Progenitor cell of endocrine pancreas (in vitro differentiated cells): Measurements from ENCODE around the gene DAAM2. TPM values are rescaled to one million over a fixed set of nuclear protein-coding genes. Genes with fewer than 3 reads are reported as not detected.

ENCODE experiments used
- DNase-seq: peaks from one replicate; pipeline ENCODE4 v3.0.0; 2021; ENCODE audit warnings: low spot score; ENCODE audit not compliant: unreplicated experiment
- H3K27ac Mint-ChIP-seq: 2 replicates; pipeline ENCODE4 v1.8.0; 2021; ENCODE audit warnings: mild to moderate bottlenecking, moderate library complexity, mixed read lengths
- H3K27me3 Mint-ChIP-seq: 2 replicates; pipeline ENCODE4 v1.8.0; 2021; ENCODE audit warnings: mixed read lengths
- H3K36me3 Mint-ChIP-seq: 2 replicates; pipeline ENCODE4 v1.8.0; 2022; ENCODE audit warnings: mixed read lengths; ENCODE audit not compliant: insufficient read depth
- H3K4me1 Mint-ChIP-seq: 2 replicates; pipeline ENCODE4 v1.8.0; 2021; ENCODE audit warnings: low read depth, mixed read lengths
- H3K4me3 Mint-ChIP-seq: 2 replicates; pipeline ENCODE4 v1.8.0; 2021; ENCODE audit warnings: low read depth, mild to moderate bottlenecking, moderate library complexity, mixed read lengths
- H3K9me3 Mint-ChIP-seq: 2 replicates; pipeline ENCODE4 v1.8.0; 2021; ENCODE audit warnings: low read depth, mixed read lengths
- CTCF ChIP-seq: fragments of 200-600 bp; sonication (generic); IDR thresholded peaks from one replicate; pipeline ENCODE4 v1.5.0; 2021; ENCODE audit warnings: antibody characterized with exemption, mild to moderate bottlenecking; ENCODE audit not compliant: unreplicated experiment
- total RNA-seq: library from RNA; stranded (reverse); gene quantifications from 2 replicates; pipeline ENCODE4 v1.2.1, GENCODE V29; 2021

Gene DAAM2
- total RNA-seq, 1 donor from 2014 or later, result 6.3 TPM

- TF ChIP-seq CTCF, result no peak
- no peaks in the 10 kb centered on the region for H3K27me3 Mint-ChIP-seq
- H3K4me1 Mint-ChIP-seq, result no peaks in the 10 kb centered on the region
- H3K4me3 Mint-ChIP-seq, result no peak overlapping the region
- H3K9me3 Mint-ChIP-seq, result no peaks in the 10 kb centered on the region
- H3K27ac Mint-ChIP-seq, result no peak overlapping the region
- H3K36me3 Mint-ChIP-seq, result no peaks in the 10 kb centered on the region
- no peak for DNase-seq
These were observed 52.7 kb downstream of the DAAM2 start for GRCh38 chr6:39844866-39845265.

GRCh38 chr6:39847221-39847620 is 55.0 kb downstream of the DAAM2 start:
- H3K4me1 Mint-ChIP-seq, result no peaks in the 10 kb centered on the region
- TF ChIP-seq CTCF, result no peak
- no peaks in the 10 kb centered on the region for H3K9me3 Mint-ChIP-seq
- H3K27ac Mint-ChIP-seq, result no peak overlapping the region
- no peak overlapping the region for H3K4me3 Mint-ChIP-seq
- H3K36me3 Mint-ChIP-seq, result no peaks in the 10 kb centered on the region
- no peak for DNase-seq
- H3K27me3 Mint-ChIP-seq, result peaks cover 3% of the 10 kb centered on the region

- Mint-ChIP-seq H3K4me3 (no peak overlapping the region), H3K4me1 (no peaks in the 10 kb centered on the region), H3K36me3 (no peaks in the 10 kb centered on the region), H3K9me3 (no peaks in the 10 kb centered on the region), H3K27ac (no peak overlapping the region), H3K27me3 (peaks cover 3% of the 10 kb centered on the region)
- no peak for DNase-seq
- no peak for TF ChIP-seq CTCF
These were observed 56.0 kb downstream of the DAAM2 start for GRCh38 chr6:39848171-39848570.

- H3K4me3 Mint-ChIP-seq, result no peak overlapping the region
- no peaks in the 10 kb centered on the region for H3K9me3 Mint-ChIP-seq
- H3K27me3 Mint-ChIP-seq, result peaks cover 3% of the 10 kb centered on the region
- no peak for DNase-seq
- H3K36me3 Mint-ChIP-seq, result no peaks in the 10 kb centered on the region
- no peaks in the 10 kb centered on the region for H3K4me1 Mint-ChIP-seq
- no peak overlapping the region for H3K27ac Mint-ChIP-seq
- TF ChIP-seq CTCF, result no peak
These were observed 57.1 kb downstream of the DAAM2 start for GRCh38 chr6:39849228-39849627.

- no peaks in the 10 kb centered on the region for H3K9me3 Mint-ChIP-seq
- H3K4me3 Mint-ChIP-seq, result no peak overlapping the region
- TF ChIP-seq CTCF, result no peak
- H3K27me3 Mint-ChIP-seq, result peaks cover 3% of the 10 kb centered on the region
- no peaks in the 10 kb centered on the region for H3K36me3 Mint-ChIP-seq
- no peak overlapping the region for H3K27ac Mint-ChIP-seq
- no peak for DNase-seq
- H3K4me1 Mint-ChIP-seq, result no peaks in the 10 kb centered on the region
These were observed 57.6 kb downstream of the DAAM2 start for GRCh38 chr6:39849764-39850163.
